OCI-LY1 (cell line): ENCODE results near the gene CCNT2.
"Not testable (repeated sequence)": the region's sequence is repeated elsewhere in the genome, so short reads cannot be mapped to it uniquely, and the experiment has no call there.

Experiments used
- EZH2 ChIP-seq: fragments of 200-600 bp; sonication (generic), shearing (Covaris generic); IDR thresholded peaks from 2 replicates; pipeline ENCODE4 v1.8.0; 2017; ENCODE audit warnings: borderline replicate concordance, mixed run types, mild to moderate bottlenecking, antibody characterized with exemption, low read length, moderate library complexity, mixed read lengths
- TF ChIP-seq, protein P1 (sequence below): fragments of 200-600 bp; sonication (generic), shearing (Covaris generic); IDR thresholded peaks from 2 replicates; pipeline ENCODE4 v1.5.1; 2017; ENCODE audit warnings: mild to moderate bottlenecking, antibody characterized with exemption, low read length, moderate library complexity, mixed read lengths

DNA sequence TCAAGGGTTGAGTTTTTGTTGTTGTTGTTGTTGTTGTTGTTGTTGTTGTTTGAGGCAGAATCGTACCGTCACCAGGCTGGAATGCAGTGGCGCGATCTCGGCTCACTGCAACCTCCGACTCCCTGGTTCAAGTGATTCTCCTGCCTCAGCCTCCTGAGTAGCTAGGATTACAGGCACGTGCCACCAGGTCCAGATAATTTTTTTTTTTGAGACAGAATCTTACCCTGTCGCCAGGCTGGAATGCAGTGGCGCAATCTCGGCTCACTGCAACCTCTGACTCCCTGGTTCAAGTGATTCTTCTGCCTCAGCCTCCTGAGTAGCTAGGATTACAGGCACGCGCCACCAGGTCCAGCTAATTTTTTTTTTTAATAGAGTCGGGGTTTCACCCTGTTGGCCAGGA, 14.9 kb upstream of the CCNT2 start:
- TF ChIP-seq, protein P1, sequence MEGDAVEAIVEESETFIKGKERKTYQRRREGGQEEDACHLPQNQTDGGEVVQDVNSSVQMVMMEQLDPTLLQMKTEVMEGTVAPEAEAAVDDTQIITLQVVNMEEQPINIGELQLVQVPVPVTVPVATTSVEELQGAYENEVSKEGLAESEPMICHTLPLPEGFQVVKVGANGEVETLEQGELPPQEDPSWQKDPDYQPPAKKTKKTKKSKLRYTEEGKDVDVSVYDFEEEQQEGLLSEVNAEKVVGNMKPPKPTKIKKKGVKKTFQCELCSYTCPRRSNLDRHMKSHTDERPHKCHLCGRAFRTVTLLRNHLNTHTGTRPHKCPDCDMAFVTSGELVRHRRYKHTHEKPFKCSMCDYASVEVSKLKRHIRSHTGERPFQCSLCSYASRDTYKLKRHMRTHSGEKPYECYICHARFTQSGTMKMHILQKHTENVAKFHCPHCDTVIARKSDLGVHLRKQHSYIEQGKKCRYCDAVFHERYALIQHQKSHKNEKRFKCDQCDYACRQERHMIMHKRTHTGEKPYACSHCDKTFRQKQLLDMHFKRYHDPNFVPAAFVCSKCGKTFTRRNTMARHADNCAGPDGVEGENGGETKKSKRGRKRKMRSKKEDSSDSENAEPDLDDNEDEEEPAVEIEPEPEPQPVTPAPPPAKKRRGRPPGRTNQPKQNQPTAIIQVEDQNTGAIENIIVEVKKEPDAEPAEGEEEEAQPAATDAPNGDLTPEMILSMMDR, result not testable (repeated sequence)
- not testable (repeated sequence) for TF ChIP-seq EZH2
